PC-3 (cell line): ENCODE results near the gene FEM1A. TPM values are rescaled to one million over a fixed set of nuclear protein-coding genes. Genes with fewer than 3 reads are reported as not detected.

Source experiments
- ATAC-seq: fragments of 200-7000 bp; cut with Tn5 transposase; 2 replicates; pipeline ENCODE4 v1.9.1; 2020; ENCODE audit warnings: mild to moderate bottlenecking, moderate library complexity
- BruUV-seq: library from RNA; stranded (reverse); fragments of 400-500 nt; replicated peaks from 2 replicates; lab custom pipeline; 2021; lab: Mats Ljungman, UMichigan
- CTCF ChIA-PET: fragments of 300-600 bp; sonication (Branson Sonifier 250); formaldehyde crosslinking; loops from one replicate; lab custom pipeline; 2022; ENCODE audit warnings: antibody characterized with exemption; lab: Charles Lee
- POLR2A ChIA-PET: fragments of 300-600 bp; sonication (Branson Sonifier 250); formaldehyde crosslinking; loops from one replicate; lab custom pipeline; 2022; ENCODE audit warnings: antibody characterized with exemption; ENCODE audit not compliant: unreplicated experiment; lab: Charles Lee
- DNase-seq: peaks from one replicate; pipeline ENCODE4 v3.0.0-alpha.2; 2015
- H2AFZ ChIP-seq: fragments of 300-600 bp; sonication (generic); 2 replicates; pipeline ENCODE4 v1.6.0; 2016; ENCODE audit warnings: antibody characterized with exemption, low read length
- H3F3A ChIP-seq: fragments of 300-600 bp; sonication (generic); one replicate; pipeline ENCODE4 v1.6.0; 2017; ENCODE audit warnings: antibody characterized with exemption, low read length, control low read depth, mild to moderate bottlenecking; ENCODE audit not compliant: unreplicated experiment
- H3K27ac ChIP-seq: fragments of 300-600 bp; sonication (generic); 2 replicates; pipeline ENCODE4 v1.5.1; 2016; ENCODE audit warnings: mild to moderate bottlenecking, low read length
- H3K27me3 ChIP-seq: fragments of 300-600 bp; sonication (generic); 2 replicates; pipeline ENCODE4 v1.6.1; 2016; ENCODE audit warnings: low read length, mixed read lengths
- H3K36me3 ChIP-seq: fragments of 300-600 bp; sonication (generic); 2 replicates; pipeline ENCODE4 v1.6.1; 2016; ENCODE audit warnings: low read depth, mixed run types, low read length, mixed read lengths
- H3K4me1 ChIP-seq: fragments of 300-600 bp; sonication (generic); 2 replicates; pipeline ENCODE4 v1.5.1; 2016; ENCODE audit warnings: low read length; ENCODE audit not compliant: insufficient read depth
- H3K4me2 ChIP-seq: fragments of 300-600 bp; sonication (generic); 2 replicates; pipeline ENCODE4 v1.6.0; 2016; ENCODE audit warnings: low read length
- H3K4me3 ChIP-seq: fragments of 300-600 bp; sonication (generic); 2 replicates; pipeline ENCODE4 v1.5.1; 2016; ENCODE audit warnings: mild to moderate bottlenecking, low read length, mixed read lengths
- H3K79me2 ChIP-seq: fragments of 300-600 bp; sonication (generic); 2 replicates; pipeline ENCODE4 v1.6.1; 2017; ENCODE audit warnings: low read length, mixed read lengths
- H3K9ac ChIP-seq: fragments of 300-600 bp; sonication (generic); 2 replicates; pipeline ENCODE4 v1.6.0; 2016; ENCODE audit warnings: mild to moderate bottlenecking, low read length
- H3K9me2 ChIP-seq: fragments of 300-600 bp; sonication (generic); replicated peaks from 2 replicates; pipeline ENCODE4 v1.6.1; 2016; ENCODE audit warnings: mixed run types, low read length, mixed read lengths
- H3K9me3 ChIP-seq: fragments of 300-600 bp; sonication (generic); 2 replicates; pipeline ENCODE4 v1.6.1; 2016; ENCODE audit warnings: low read length, mixed read lengths
- H4K20me1 ChIP-seq: fragments of 300-600 bp; sonication (generic); 2 replicates; pipeline ENCODE4 v1.6.1; 2016; ENCODE audit warnings: low read length, mixed read lengths
- EZH2 ChIP-seq: fragments of 300-600 bp; sonication (generic); IDR thresholded peaks from one replicate; pipeline ENCODE4 v1.6.1; 2017; ENCODE audit warnings: antibody characterized with exemption, mild to moderate bottlenecking, low read length; ENCODE audit not compliant: unreplicated experiment
- EZH2phosphoT487 ChIP-seq: fragments of 300-600 bp; sonication (generic); IDR thresholded peaks from 2 replicates; pipeline ENCODE4 v1.6.1; 2018; ENCODE audit warnings: mild to moderate bottlenecking, antibody characterized with exemption, low read length, borderline replicate concordance
- intact Hi-C: fragments of 100-400 bp; cut with micrococcal nuclease; formaldehyde crosslinking; loops from 2 replicates; pipeline ENCODE4 v1.9.0; 2023
- total RNA-seq: library from RNA; depleted of rRNA; stranded (reverse); fragments of >200 nt; gene quantifications from 2 replicates; pipeline ENCODE4 v1.2.3, GENCODE V29; 2014
- TF ChIP-seq, protein P1 (sequence below): fragments of 300-600 bp; sonication (generic); conservative IDR thresholded peaks from 2 replicates; pipeline ENCODE4 v1.5.1; 2017; ENCODE audit warnings: antibody characterized with exemption, low read depth, mild to moderate bottlenecking, low read length

The FEM1A gene
- total RNA-seq, 1 experiment from 2014 or later, result 28.1 TPM

DNA sequence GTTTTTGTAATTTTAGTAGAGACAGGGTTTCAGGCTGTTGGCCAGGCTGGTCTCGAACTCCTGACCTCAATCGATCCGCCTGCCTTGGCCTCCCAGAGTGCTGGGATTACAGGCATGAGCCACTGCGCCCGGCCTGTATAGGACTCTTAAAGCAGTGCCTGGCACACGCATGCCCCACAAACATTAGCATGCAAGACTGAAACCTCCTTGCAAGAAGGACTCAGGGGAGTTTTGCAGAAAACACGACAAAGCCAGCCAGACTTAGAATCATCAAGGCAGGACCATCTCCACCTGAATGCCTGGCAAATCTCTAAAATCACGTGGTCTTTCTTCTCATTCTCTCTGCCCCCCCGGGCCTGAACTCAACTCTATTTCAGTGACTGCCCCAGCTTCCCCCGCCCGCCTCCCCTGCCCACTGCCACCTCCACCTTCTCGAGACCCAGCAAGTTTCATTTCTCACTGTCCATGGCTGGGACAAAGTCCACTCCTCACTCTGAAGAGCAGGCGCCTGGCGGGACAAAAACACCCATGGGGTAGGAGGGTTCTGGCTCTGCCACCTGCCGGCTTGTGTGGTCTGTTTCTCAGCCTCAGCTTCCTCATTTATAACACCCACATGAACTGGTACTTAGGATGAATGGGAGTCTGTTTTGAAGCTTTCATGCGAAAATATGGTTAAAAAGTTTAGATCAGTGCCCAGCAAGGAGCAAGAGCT, 37.6 kb downstream of the FEM1A start:
- Histone ChIP-seq H2AFZ (no peak overlapping the region), H4K20me1 (no peaks in the 10 kb centered on the region), H3K9ac (no peak overlapping the region), H3K4me3 (peak overlapping the region; percentile 40; the same call in 1 of the 2 replicates), H3K9me3 (no peaks in the 10 kb centered on the region), H3K27me3 (no peaks in the 10 kb centered on the region), H3K27ac (no peak overlapping the region), H3K36me3 (no peaks in the 10 kb centered on the region), H3F3A (no peaks in the 10 kb centered on the region), H3K9me2 (no peaks in the 10 kb centered on the region), H3K4me2 (peak overlapping the region; percentile 64), H3K4me1 (peaks cover 13% of the 10 kb centered on the region; the same call in 1 of the 2 replicates), H3K79me2 (peaks cover 55% of the 10 kb centered on the region)
- no TSS peak for BruUV-seq
- ChIA-PET CTCF (interaction anchor here (0.5 to 0.7 kb wide), 3 partner anchors 16 to 41 kb away, joined by 3 to 7 read pairs (median 6); no protein-coding TSS in a partner anchor), POLR2A (no interaction called here)
- DNase-seq, result no peak
- intact Hi-C loops, result no loop called here
- TF ChIP-seq EZH2 (no peak), EZH2phosphoT487 (no peak)
- TF ChIP-seq, protein P1, sequence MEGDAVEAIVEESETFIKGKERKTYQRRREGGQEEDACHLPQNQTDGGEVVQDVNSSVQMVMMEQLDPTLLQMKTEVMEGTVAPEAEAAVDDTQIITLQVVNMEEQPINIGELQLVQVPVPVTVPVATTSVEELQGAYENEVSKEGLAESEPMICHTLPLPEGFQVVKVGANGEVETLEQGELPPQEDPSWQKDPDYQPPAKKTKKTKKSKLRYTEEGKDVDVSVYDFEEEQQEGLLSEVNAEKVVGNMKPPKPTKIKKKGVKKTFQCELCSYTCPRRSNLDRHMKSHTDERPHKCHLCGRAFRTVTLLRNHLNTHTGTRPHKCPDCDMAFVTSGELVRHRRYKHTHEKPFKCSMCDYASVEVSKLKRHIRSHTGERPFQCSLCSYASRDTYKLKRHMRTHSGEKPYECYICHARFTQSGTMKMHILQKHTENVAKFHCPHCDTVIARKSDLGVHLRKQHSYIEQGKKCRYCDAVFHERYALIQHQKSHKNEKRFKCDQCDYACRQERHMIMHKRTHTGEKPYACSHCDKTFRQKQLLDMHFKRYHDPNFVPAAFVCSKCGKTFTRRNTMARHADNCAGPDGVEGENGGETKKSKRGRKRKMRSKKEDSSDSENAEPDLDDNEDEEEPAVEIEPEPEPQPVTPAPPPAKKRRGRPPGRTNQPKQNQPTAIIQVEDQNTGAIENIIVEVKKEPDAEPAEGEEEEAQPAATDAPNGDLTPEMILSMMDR, result no peak
- ATAC-seq, result no peak

DNA sequence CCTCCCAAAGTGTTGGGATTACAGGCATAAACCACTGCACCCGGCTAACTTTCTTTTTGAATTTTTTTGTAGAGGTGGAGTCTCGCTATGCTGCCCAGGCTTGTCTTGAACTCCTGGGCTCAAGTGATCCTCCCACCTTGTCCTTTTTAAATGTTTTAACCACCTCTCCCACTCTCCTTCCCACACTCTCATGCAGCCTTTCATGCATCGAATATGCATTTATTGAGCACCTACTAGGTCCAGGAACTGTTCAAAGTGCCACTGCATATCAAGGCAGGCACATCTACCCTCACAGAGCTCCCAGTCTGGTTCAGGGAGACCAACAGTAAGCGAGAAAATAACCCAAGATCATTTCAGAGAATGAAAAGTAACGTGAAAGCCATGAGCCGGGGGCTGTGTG, 38.8 kb downstream of the FEM1A start:
- no peaks in the 10 kb centered on the region for H3K36me3 ChIP-seq
- no TSS peak for BruUV-seq
- peaks cover 13% of the 10 kb centered on the region; the same call in 1 of the 2 replicates for H3K4me1 ChIP-seq
- ChIA-PET CTCF (interaction anchor here (1.1 kb wide), 1 partner anchor 21 kb away, joined by 4 read pairs; no protein-coding TSS in a partner anchor), POLR2A (no interaction called here)
- peak overlapping the region; percentile 56 for H3K27ac ChIP-seq
- no peaks in the 10 kb centered on the region for H4K20me1 ChIP-seq
- H3K9ac ChIP-seq, result peak overlapping the region; percentile 93; the same call in 1 of the 2 replicates
- intact Hi-C loops, result no loop called here
- H3K9me3 ChIP-seq, result no peaks in the 10 kb centered on the region
- no peak for DNase-seq
- no peak for ATAC-seq
- no peak overlapping the region for H2AFZ ChIP-seq
- H3K27me3 ChIP-seq, result no peaks in the 10 kb centered on the region
- H3K4me2 ChIP-seq, result peak overlapping the region; percentile 94
- no peak for TF ChIP-seq EZH2
- no peak for TF ChIP-seq EZH2phosphoT487
- TF ChIP-seq, protein P1, result no peak
- H3F3A ChIP-seq, result no peaks in the 10 kb centered on the region
- H3K9me2 ChIP-seq, result no peaks in the 10 kb centered on the region
- peak overlapping the region; percentile 92 for H3K4me3 ChIP-seq
- peaks cover 51% of the 10 kb centered on the region for H3K79me2 ChIP-seq
